Suppressor macrophage treated with lipopolysaccharide for 4 hours (primary cell): ENCODE data around the gene MAP1LC3A.

ENCODE experiments used
- DNase-seq: peaks from one replicate; pipeline ENCODE4 v3.0.0-alpha.2; 2020

Gene MAP1LC3A

GRCh38 chr20:34578521-34578920 is 20.0 kb downstream of the MAP1LC3A start:
- no peak for DNase-seq

- DNase-seq, result peak; percentile 65
These were observed 20.9 kb downstream of the MAP1LC3A start for GRCh38 chr20:34579191-34579978.

GRCh38 chr20:34579979-34580940 is 21.7 kb downstream of the MAP1LC3A start:
- DNase-seq, result no peak

- DNase-seq, result peak; percentile 70
These were observed 23.0 kb downstream of the MAP1LC3A start for GRCh38 chr20:34581341-34582184.

GRCh38 chr20:34582221-34582620 is 23.7 kb downstream of the MAP1LC3A start:
- no peak for DNase-seq

GRCh38 chr20:34582911-34583310 is 24.4 kb downstream of the MAP1LC3A start:
- DNase-seq, result no peak

- no peak for DNase-seq
These were observed 25.0 kb downstream of the MAP1LC3A start for GRCh38 chr20:34583544-34583943.

- no peak for DNase-seq
These were observed 26.5 kb downstream of the MAP1LC3A start for GRCh38 chr20:34585019-34585418.

- no peak for DNase-seq
These were observed 28.1 kb downstream of the MAP1LC3A start for GRCh38 chr20:34586488-34587163.

GRCh38 chr20:34595377-34596184 is 37.1 kb downstream of the MAP1LC3A start:
- DNase-seq, result no peak

GRCh38 chr20:34600892-34601653 is 42.6 kb downstream of the MAP1LC3A start:
- no peak for DNase-seq

GRCh38 chr20:34604980-34605788 is 46.7 kb downstream of the MAP1LC3A start:
- DNase-seq, result no peak

GRCh38 chr20:34607066-34607465 is 48.5 kb downstream of the MAP1LC3A start:
- DNase-seq, result no peak
